ENCODE data around the gene TTC17. TPM values are rescaled to one million over a fixed set of nuclear protein-coding genes. Genes with fewer than 3 reads are reported as not detected.
"Not testable (repeated sequence)": the region's sequence is repeated elsewhere in the genome, so short reads cannot be mapped to it uniquely, and the experiment has no call there.

The TTC17 gene
- total and polyA plus RNA-seq, 4 donors = 18.9 to 88.6 (median 43.5) TPM

GRCh38 chr11:43430916-43431315 is 72.2 kb downstream of the TTC17 start:
- H3K36me3 ChIP-seq (ENCODE audit: control insufficient read depth in 4 of 4, insufficient read depth in 3 of 4, low read depth in 1 of 4, low read length in 3 of 4) = peaks cover 2 to 12% (median 9%) of the 10 kb centered on the region in 4 donors
- not testable (repeated sequence) for H3K9me3 ChIP-seq (ENCODE audit: control insufficient read depth in 4 of 4, low read length in 3 of 4); H3K9ac ChIP-seq (ENCODE audit: low read depth in 1 of 2, low read length in 2 of 2); H3K27me3 ChIP-seq (ENCODE audit: control insufficient read depth in 4 of 4, insufficient read depth in 4 of 4, low read length in 3 of 4); DNase-seq (ENCODE audit: low spot score); H3K4me3 ChIP-seq (ENCODE audit: low read depth in 1 of 3, low read length in 3 of 3); H3K4me1 ChIP-seq (ENCODE audit: control insufficient read depth in 4 of 4, insufficient read depth in 4 of 4, low read length in 3 of 4); H3K27ac ChIP-seq (ENCODE audit: low read depth in 1 of 2, low read length in 2 of 2)
- 100% methylated on average over 1 of the region's 1 CpG for WGBS

- Histone ChIP-seq H3K4me3 (ENCODE audit: low read depth in 1 of 3, low read length in 3 of 3) (no peak overlapping the region), H3K36me3 (ENCODE audit: control insufficient read depth in 4 of 4, insufficient read depth in 3 of 4, low read depth in 1 of 4, low read length in 3 of 4) (peaks cover 2 to 29% (median 24%) of the 10 kb centered on the region in 4 donors), H3K9ac (ENCODE audit: low read depth in 1 of 2, low read length in 2 of 2) (no peak overlapping the region), H3K27me3 (ENCODE audit: control insufficient read depth in 4 of 4, insufficient read depth in 4 of 4, low read length in 3 of 4) (no peaks in the 10 kb centered on the region), H3K4me1 (ENCODE audit: control insufficient read depth in 4 of 4, insufficient read depth in 4 of 4, low read length in 3 of 4) (no peaks in the 10 kb centered on the region), H3K27ac (ENCODE audit: low read depth in 1 of 2, low read length in 2 of 2) (no peak overlapping the region), H3K9me3 (ENCODE audit: control insufficient read depth in 4 of 4, low read length in 3 of 4) (no peaks in the 10 kb centered on the region)
- TF ChIP-seq TAF1 (conservative IDR thresholded peaks at IDR 0.05) (no peak), SP1 (IDR thresholded peaks at IDR 0.05) (no peak), HNF4A (conservative IDR thresholded peaks at IDR 0.05) (no peak), RXRA (IDR thresholded peaks at IDR 0.05) (no peak), FOXA1 (IDR thresholded peaks at IDR 0.05) (no peak), HNF4G (IDR thresholded peaks at IDR 0.05) (no peak), ATF3 (IDR thresholded peaks at IDR 0.05) (no peak), MAX (IDR thresholded peaks at IDR 0.05) (no peak), JUND (IDR thresholded peaks at IDR 0.05) (no peak), REST (IDR thresholded peaks at IDR 0.05) (no peak), GABPA (IDR thresholded peaks at IDR 0.05 in 1 of 2, conservative IDR thresholded peaks at IDR 0.05 in 1 of 2) (no peak), ZBTB33 (IDR thresholded peaks at IDR 0.05) (no peak), CTCF (IDR thresholded peaks at IDR 0.05; ENCODE audit: low read depth, low read length, missing input control) (no peak), NR2F2 (IDR thresholded peaks at IDR 0.05) (no peak)
- DNase-seq (ENCODE audit: low spot score) = no peak
- 97% methylated on average over 1 of the region's 1 CpG for WGBS
These were observed 76.2 kb downstream of the TTC17 start for GRCh38 chr11:43434893-43435292.

Data from liver (tissue), 9 donors.